Panc1 (cell line): ENCODE measurements around the gene NTRK3. TPM values are rescaled to one million over a fixed set of nuclear protein-coding genes. Genes with fewer than 3 reads are reported as not detected.

Source experiments
- ATAC-seq: fragments of 200-7000 bp; cut with Tn5 transposase; 2 replicates; pipeline ENCODE4 v1.9.1; 2020; ENCODE audit warnings: mild to moderate bottlenecking, moderate library complexity
- BruUV-seq: library from RNA; stranded (reverse); fragments of 400-500 nt; replicated peaks from 2 replicates; lab custom pipeline; 2021; lab: Mats Ljungman, UMichigan
- CTCF ChIA-PET: fragments of 300-600 bp; sonication (Branson Sonifier 250); formaldehyde crosslinking; loops from one replicate; lab custom pipeline; 2022; ENCODE audit warnings: antibody characterized with exemption; lab: Charles Lee
- POLR2A ChIA-PET: fragments of 300-600 bp; sonication (Branson Sonifier 250); formaldehyde crosslinking; loops from one replicate; lab custom pipeline; 2022; ENCODE audit warnings: antibody characterized with exemption; lab: Charles Lee
- DNase-seq: peaks from one replicate; pipeline ENCODE4 v3.0.0-alpha.2; 2010; ENCODE audit warnings: low read depth, low spot score
- H3K27ac ChIP-seq: 2 replicates; pipeline ENCODE4 v1.5.1; 2011; ENCODE audit warnings: mild to moderate bottlenecking, low read length, inconsistent platforms
- H3K27me3 ChIP-seq: fragments of 200-500 bp; sonication (Bioruptor generic); 2 replicates; pipeline ENCODE4 v1.6.0; 2014; ENCODE audit warnings: low read length, inconsistent platforms; ENCODE audit not compliant: control insufficient read depth, insufficient read depth
- H3K36me3 ChIP-seq: fragments of 200-500 bp; sonication (Bioruptor generic); 2 replicates; pipeline ENCODE4 v1.5.1; 2014; ENCODE audit warnings: inconsistent platforms, mild to moderate bottlenecking, low read length, moderate library complexity; ENCODE audit not compliant: control insufficient read depth, insufficient read depth
- H3K4me1 ChIP-seq: 2 replicates; pipeline ENCODE4 v1.5.1; 2011; ENCODE audit warnings: inconsistent platforms, mild to moderate bottlenecking, low read length, moderate library complexity; ENCODE audit not compliant: control insufficient read depth, insufficient read depth
- H3K4me3 ChIP-seq, 2 experiments: 2 replicates each; pipeline ENCODE4 v1.5.1; 2011 to 2012; ENCODE audit warnings: low read depth in 2 of 2, low read length in 2 of 2, mild to moderate bottlenecking in 2 of 2, inconsistent platforms in 1 of 2, moderate library complexity in 1 of 2
- H3K9me3 ChIP-seq: fragments of 200-500 bp; sonication (Bioruptor generic); 2 replicates; pipeline ENCODE4 v1.5.1; 2014; ENCODE audit warnings: low read depth, mild to moderate bottlenecking, inconsistent platforms, low read length, moderate library complexity; ENCODE audit not compliant: control insufficient read depth, insufficient read depth
- POLR2AphosphoS5 ChIP-seq: IDR thresholded peaks from 2 replicates; pipeline ENCODE4 v1.6.1; 2012; ENCODE audit warnings: mild to moderate bottlenecking, low read depth, low read length, moderate library complexity
- SIN3A ChIP-seq: IDR thresholded peaks from 2 replicates; pipeline ENCODE4 v1.6.1; 2012; ENCODE audit warnings: low read depth, mild to moderate bottlenecking, low read length, moderate library complexity, borderline replicate concordance; ENCODE audit not compliant: insufficient read depth
- TCF7L2 ChIP-seq: IDR thresholded peaks from 2 replicates; pipeline ENCODE4 v1.6.1; 2011; ENCODE audit warnings: mild to moderate bottlenecking, low read depth, low read length, inconsistent platforms
- in situ Hi-C: cut with HindIII; loops from 2 replicates; pipeline ENCODE4 v1.10.0; 2016; ENCODE audit warnings: low sequenced_read_pairs, low pct_unique_long_range_greater_than_20kb
- intact Hi-C: fragments of 100-400 bp; cut with micrococcal nuclease; formaldehyde crosslinking; loops from one replicate; pipeline ENCODE4 v1.10.0; 2022; ENCODE audit not compliant: unreplicated experiment
- total RNA-seq: library from RNA; stranded (reverse); gene quantifications from one replicate; pipeline ENCODE4 v1.2.1, GENCODE V29; 2021; ENCODE audit not compliant: unreplicated experiment
- TF ChIP-seq, protein P1 (sequence below), 2 experiments: IDR thresholded peaks; 2 replicates each; pipeline ENCODE4 v1.6.1; 2011 to 2012; ENCODE audit warnings: low read depth in 2 of 2, control low read depth in 1 of 2, low read length in 1 of 2, mild to moderate bottlenecking in 1 of 2, moderate library complexity in 1 of 2; ENCODE audit not compliant: insufficient read depth in 1 of 2
- TF ChIP-seq, protein P2 (sequence below): fragments of 450-650 bp; IDR thresholded peaks from 2 replicates; pipeline ENCODE4 v1.5.1; 2017; ENCODE audit warnings: mild to moderate bottlenecking

Gene NTRK3
- total RNA-seq, 1 experiment from 2014 or later, result not detected

DNA sequence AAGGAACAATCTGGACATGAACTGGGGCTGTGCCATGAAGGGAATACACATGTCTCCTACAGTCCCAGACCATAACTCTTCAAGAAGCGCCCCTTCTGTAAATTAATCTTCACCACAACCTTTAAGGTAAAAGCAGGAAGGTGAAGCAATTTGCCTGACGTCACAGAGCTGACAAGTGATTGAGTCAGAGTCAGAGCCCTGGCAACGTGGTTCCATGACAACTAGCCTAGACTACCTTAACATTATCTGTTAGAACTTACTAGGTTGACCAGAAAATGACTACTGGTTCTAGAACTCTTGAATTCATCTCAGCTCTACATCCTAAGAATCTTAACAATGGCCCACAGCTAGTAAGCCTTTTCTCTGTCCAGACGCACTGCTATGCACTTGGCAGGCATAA lies 124.6 kb downstream of the NTRK3 start:
- in situ Hi-C loops, result no loop called here
- H3K4me1 ChIP-seq, result no peaks in the 10 kb centered on the region
- ChIA-PET POLR2A (no interaction called here), CTCF (no interaction called here)
- H3K36me3 ChIP-seq, result no peaks in the 10 kb centered on the region
- TF ChIP-seq, protein P1, sequence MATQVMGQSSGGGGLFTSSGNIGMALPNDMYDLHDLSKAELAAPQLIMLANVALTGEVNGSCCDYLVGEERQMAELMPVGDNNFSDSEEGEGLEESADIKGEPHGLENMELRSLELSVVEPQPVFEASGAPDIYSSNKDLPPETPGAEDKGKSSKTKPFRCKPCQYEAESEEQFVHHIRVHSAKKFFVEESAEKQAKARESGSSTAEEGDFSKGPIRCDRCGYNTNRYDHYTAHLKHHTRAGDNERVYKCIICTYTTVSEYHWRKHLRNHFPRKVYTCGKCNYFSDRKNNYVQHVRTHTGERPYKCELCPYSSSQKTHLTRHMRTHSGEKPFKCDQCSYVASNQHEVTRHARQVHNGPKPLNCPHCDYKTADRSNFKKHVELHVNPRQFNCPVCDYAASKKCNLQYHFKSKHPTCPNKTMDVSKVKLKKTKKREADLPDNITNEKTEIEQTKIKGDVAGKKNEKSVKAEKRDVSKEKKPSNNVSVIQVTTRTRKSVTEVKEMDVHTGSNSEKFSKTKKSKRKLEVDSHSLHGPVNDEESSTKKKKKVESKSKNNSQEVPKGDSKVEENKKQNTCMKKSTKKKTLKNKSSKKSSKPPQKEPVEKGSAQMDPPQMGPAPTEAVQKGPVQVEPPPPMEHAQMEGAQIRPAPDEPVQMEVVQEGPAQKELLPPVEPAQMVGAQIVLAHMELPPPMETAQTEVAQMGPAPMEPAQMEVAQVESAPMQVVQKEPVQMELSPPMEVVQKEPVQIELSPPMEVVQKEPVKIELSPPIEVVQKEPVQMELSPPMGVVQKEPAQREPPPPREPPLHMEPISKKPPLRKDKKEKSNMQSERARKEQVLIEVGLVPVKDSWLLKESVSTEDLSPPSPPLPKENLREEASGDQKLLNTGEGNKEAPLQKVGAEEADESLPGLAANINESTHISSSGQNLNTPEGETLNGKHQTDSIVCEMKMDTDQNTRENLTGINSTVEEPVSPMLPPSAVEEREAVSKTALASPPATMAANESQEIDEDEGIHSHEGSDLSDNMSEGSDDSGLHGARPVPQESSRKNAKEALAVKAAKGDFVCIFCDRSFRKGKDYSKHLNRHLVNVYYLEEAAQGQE (IDR thresholded peaks at IDR 0.05; ENCODE audit: insufficient read depth in 1 of 2, low read depth in 2 of 2, low read length in 1 of 2), result no peak
- TF ChIP-seq, protein P2, sequence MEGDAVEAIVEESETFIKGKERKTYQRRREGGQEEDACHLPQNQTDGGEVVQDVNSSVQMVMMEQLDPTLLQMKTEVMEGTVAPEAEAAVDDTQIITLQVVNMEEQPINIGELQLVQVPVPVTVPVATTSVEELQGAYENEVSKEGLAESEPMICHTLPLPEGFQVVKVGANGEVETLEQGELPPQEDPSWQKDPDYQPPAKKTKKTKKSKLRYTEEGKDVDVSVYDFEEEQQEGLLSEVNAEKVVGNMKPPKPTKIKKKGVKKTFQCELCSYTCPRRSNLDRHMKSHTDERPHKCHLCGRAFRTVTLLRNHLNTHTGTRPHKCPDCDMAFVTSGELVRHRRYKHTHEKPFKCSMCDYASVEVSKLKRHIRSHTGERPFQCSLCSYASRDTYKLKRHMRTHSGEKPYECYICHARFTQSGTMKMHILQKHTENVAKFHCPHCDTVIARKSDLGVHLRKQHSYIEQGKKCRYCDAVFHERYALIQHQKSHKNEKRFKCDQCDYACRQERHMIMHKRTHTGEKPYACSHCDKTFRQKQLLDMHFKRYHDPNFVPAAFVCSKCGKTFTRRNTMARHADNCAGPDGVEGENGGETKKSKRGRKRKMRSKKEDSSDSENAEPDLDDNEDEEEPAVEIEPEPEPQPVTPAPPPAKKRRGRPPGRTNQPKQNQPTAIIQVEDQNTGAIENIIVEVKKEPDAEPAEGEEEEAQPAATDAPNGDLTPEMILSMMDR, result no peak
- TF ChIP-seq SIN3A (no peak), TCF7L2 (no peak), POLR2AphosphoS5 (no peak)
- DNase-seq (no peak), ATAC-seq (no peak)
- H3K27ac ChIP-seq, result no peak overlapping the region
- H3K9me3 ChIP-seq, result no peaks in the 10 kb centered on the region
- intact Hi-C loops, result no loop called here
- BruUV-seq, result no TSS peak
- H3K4me3 ChIP-seq, result no peak overlapping the region
- no peaks in the 10 kb centered on the region for H3K27me3 ChIP-seq

DNA sequence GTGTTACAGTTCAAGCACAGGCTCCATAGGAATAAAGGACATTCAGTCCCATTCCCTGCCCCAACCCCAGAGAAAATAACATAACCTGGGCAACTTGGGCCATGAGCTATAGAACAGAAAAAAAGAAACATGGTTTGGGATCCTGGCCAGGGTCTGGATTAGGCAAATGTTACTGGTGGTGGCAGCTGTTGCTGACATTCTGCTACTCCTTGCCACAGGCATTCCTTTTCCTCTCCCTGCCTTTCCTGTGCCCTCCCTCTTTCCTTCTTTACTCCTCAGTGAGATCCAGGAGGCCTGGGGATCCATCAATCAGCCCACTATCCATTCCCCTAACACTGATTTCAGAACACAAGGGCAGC lies 129.1 kb downstream of the NTRK3 start:
- no TSS peak for BruUV-seq
- Histone ChIP-seq H3K36me3 (no peaks in the 10 kb centered on the region), H3K4me1 (no peaks in the 10 kb centered on the region), H3K4me3 (no peak overlapping the region), H3K9me3 (no peaks in the 10 kb centered on the region), H3K27ac (no peak overlapping the region), H3K27me3 (no peaks in the 10 kb centered on the region)
- ChIA-PET POLR2A (no interaction called here), CTCF (no interaction called here)
- ATAC-seq (no peak), DNase-seq (no peak)
- no peak for TF ChIP-seq POLR2AphosphoS5
- TF ChIP-seq, protein P1 (IDR thresholded peaks at IDR 0.05; ENCODE audit: insufficient read depth in 1 of 2, low read depth in 2 of 2, low read length in 1 of 2), result no peak
- TF ChIP-seq SIN3A, result no peak
- intact Hi-C loops (no loop called here), in situ Hi-C loops (no loop called here)
